Osteocyte (in vitro differentiated cells): ENCODE measurements around the gene MAP3K9. TPM values are rescaled to one million over a fixed set of nuclear protein-coding genes. Genes with fewer than 3 reads are reported as not detected.
"Not testable (repeated sequence)": the region's sequence is repeated elsewhere in the genome, so short reads cannot be mapped to it uniquely, and the experiment has no call there.

ENCODE experiments used
- DNase-seq: peaks from one replicate; pipeline ENCODE4 v3.0.0; 2021; ENCODE audit warnings: mixed read lengths; ENCODE audit not compliant: unreplicated experiment; ENCODE audit errors: extremely low spot score
- H3K27ac Mint-ChIP-seq: one replicate; pipeline ENCODE4 v1.8.0; 2021; ENCODE audit warnings: mild to moderate bottlenecking, mixed read lengths; ENCODE audit not compliant: unreplicated experiment
- H3K27me3 Mint-ChIP-seq: one replicate; pipeline ENCODE4 v1.8.0; 2021; ENCODE audit warnings: mixed read lengths; ENCODE audit not compliant: unreplicated experiment
- H3K36me3 Mint-ChIP-seq: one replicate; pipeline ENCODE4 v1.8.0; 2021; ENCODE audit warnings: mixed read lengths; ENCODE audit not compliant: unreplicated experiment
- H3K4me1 Mint-ChIP-seq: one replicate; pipeline ENCODE4 v1.8.0; 2021; ENCODE audit warnings: mixed read lengths; ENCODE audit not compliant: unreplicated experiment
- H3K4me3 Mint-ChIP-seq: one replicate; pipeline ENCODE4 v1.8.0; 2021; ENCODE audit warnings: mild to moderate bottlenecking, moderate library complexity, mixed read lengths; ENCODE audit not compliant: unreplicated experiment
- H3K9me3 Mint-ChIP-seq: one replicate; pipeline ENCODE4 v1.8.0; 2021; ENCODE audit warnings: mixed read lengths; ENCODE audit not compliant: unreplicated experiment
- CTCF ChIP-seq: fragments of 200-600 bp; sonication (generic); IDR thresholded peaks from 2 replicates; pipeline ENCODE4 v1.5.0; 2021; ENCODE audit warnings: antibody characterized with exemption, mild to moderate bottlenecking, moderate library complexity
- long read RNA-seq: library from polyadenylated mRNA; unstranded; transcript quantifications from one replicate; pipeline ENCODE4 v2.0.0, GENCODE V29; 2021
- total RNA-seq: library from RNA; stranded (reverse); gene quantifications from 2 replicates; pipeline ENCODE4 v1.2.1, GENCODE V29; 2021

Gene MAP3K9
- 1.3 and 1.4 TPM in 2 replicates for total RNA-seq
- long read RNA-seq, result 0 reads

DNA sequence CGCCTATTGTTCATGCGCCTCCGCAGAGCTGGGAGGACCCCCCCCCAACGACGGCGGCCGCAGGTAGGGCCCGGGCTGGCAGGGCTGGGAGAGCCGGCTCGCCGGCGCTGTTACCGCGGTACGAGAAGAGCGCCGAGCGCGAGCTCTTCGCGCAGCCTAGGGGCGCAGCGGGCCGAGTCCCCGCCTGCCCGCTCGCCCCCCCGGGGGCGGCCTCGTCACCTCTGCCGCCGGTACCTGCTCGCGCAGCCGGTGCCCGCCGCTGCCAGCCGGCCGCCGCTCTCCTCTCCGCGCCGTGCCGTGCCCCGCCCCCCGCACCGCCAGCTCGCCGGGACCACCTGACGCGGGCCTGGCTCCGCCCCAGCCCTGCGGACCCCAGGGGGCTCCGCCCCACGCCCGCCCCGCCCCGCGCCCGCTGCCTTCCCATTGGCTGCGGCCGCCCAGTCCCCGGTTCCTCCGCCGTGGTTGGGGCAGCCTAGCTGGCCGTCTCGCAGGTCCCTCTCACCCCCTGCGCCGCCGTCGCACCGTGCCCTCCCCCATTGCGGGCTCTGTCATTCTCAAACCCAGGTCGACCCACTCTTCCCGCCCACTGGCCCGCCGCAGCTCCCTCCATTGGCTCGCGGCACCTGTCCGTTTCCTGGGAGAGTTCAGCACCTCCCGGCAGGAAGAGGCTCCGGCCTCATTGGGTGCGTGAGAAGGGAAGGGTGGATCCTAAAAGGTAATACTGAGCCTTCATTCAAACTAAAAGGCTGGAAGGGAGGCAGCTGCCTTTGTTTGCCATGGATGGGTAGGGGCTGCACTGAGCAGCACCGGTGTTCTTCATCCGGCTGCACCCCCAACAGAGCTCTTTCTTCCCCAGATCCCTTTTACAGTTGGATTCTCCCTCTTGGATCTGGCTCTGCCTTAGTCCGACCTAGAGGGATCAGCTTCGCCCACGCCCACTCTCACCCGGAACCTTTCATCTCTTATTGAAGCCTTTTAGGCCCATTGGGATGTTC, at the start of gene MAP3K9:
MAP3K9 (minus strand) TSS at position 289 of the 995 bp plus-strand sequence. CDS start 342 bp downstream, outside the sequence.
- Mint-ChIP-seq H3K4me3 (peak within 1 kb of the TSS; percentile 81), H3K27me3 (peaks cover 18% of the 10 kb centered on the region), H3K9me3 (no peaks in the 10 kb centered on the region), H3K4me1 (peaks cover 5% of the 10 kb centered on the region), H3K36me3 (no peaks in the 10 kb centered on the region), H3K27ac (peak within 1 kb of the TSS; percentile 50)
- TF ChIP-seq CTCF, result no peak
- peak; percentile 88 for DNase-seq

DNA sequence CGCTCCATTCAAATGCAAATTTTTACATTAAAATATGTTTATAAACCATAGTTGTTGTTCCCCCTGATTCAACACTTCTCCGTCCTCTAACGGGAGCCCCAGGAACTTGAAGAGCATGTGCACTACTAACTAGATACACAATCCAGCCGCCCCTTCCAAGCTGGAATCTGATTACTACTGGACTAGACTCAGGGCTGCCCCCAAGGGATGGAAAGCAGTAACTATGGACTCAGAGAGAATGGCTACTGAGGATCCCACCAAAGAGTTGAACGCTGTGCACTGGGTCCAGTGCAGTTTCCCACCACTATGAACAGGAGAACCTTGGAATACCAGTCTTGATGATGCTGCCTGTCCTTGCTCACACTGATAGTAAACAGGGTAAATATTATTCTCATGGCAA, 49.3 kb upstream of the MAP3K9 start:
- no peak for DNase-seq
- Mint-ChIP-seq H3K36me3 (no peaks in the 10 kb centered on the region), H3K4me3 (no peak overlapping the region), H3K9me3 (no peaks in the 10 kb centered on the region), H3K27ac (no peak overlapping the region), H3K4me1 (peaks cover 8% of the 10 kb centered on the region), H3K27me3 (peaks cover 7% of the 10 kb centered on the region)
- TF ChIP-seq CTCF, result no peak

- H3K27ac Mint-ChIP-seq, result no peak overlapping the region
- no peak for TF ChIP-seq CTCF
- H3K9me3 Mint-ChIP-seq, result no peaks in the 10 kb centered on the region
- H3K36me3 Mint-ChIP-seq, result no peaks in the 10 kb centered on the region
- no peak for DNase-seq
- no peak overlapping the region for H3K4me3 Mint-ChIP-seq
- peaks cover 8% of the 10 kb centered on the region for H3K4me1 Mint-ChIP-seq
- H3K27me3 Mint-ChIP-seq, result peaks cover 3% of the 10 kb centered on the region
Observed at GRCh38 chr14:70857496-70857890, 48.2 kb upstream of the MAP3K9 start.

DNA sequence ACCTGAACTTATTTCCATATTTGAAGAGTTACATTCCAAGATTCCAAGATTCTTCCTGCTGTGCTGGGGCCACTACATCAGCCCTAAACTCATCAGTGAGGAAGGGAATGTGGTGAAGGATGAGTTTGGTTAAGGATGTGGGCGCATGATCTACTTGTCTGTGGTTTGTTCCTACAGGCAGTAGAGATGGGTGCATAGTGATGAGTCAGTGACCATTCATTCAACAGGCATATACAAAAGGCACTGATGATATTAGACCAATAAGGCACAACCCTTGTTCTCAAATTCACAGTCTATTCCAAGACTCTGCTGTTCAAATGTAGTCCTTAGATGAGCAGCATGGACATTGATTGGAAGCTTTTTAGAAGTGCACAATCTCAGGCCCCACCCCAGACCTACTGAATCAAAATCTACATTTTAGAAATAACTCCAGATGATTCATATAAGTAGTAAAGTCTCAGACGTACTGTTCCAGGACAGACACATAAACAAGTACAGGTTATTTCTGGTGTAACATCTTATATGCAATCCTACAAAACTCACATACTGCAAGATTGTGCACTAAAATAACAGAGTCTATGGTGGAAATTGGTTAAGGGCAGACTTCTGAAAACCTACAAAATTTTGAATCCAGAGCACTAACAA, 47.7 kb upstream of the MAP3K9 start:
- Mint-ChIP-seq H3K36me3 (no peaks in the 10 kb centered on the region), H3K4me1 (peaks cover 8% of the 10 kb centered on the region), H3K4me3 (no peak overlapping the region), H3K27me3 (peaks cover 3% of the 10 kb centered on the region), H3K9me3 (no peaks in the 10 kb centered on the region), H3K27ac (no peak overlapping the region)
- TF ChIP-seq CTCF, result no peak
- no peak for DNase-seq

- DNase-seq, result no peak
- TF ChIP-seq CTCF, result no peak
- Mint-ChIP-seq H3K27me3 (no peaks in the 10 kb centered on the region), H3K9me3 (no peaks in the 10 kb centered on the region), H3K4me3 (no peak overlapping the region), H3K27ac (no peak overlapping the region), H3K36me3 (no peaks in the 10 kb centered on the region), H3K4me1 (peaks cover 8% of the 10 kb centered on the region)
Observed at GRCh38 chr14:70855486-70855885, 46.2 kb upstream of the MAP3K9 start.

DNA sequence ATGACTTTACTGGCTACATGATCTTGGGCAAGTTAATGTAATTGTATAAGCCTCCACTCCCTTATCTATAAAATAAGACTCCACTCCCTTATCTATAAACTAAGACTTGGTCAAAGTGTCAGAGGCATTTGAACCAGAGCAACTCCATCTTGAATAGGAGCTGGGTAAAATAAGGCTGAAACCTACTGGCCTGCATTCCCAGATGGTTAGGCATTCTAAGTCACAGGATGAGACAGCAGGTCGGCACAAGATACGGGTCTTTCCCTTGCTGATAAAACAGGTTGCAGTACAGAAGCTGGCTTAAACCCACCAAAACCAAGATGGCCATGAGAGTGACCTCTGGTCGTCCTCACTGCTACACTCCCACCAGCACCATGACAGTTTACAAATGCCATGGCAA, 44.3 kb upstream of the MAP3K9 start:
- H3K27ac Mint-ChIP-seq, H3K9me3 Mint-ChIP-seq: not testable (repeated sequence)

More for the DNA sequence above, 44.3 kb upstream of the MAP3K9 start:
- peaks cover 15% of the 10 kb centered on the region for H3K4me1 Mint-ChIP-seq
- not testable (repeated sequence) for H3K27me3 Mint-ChIP-seq, H3K4me3 Mint-ChIP-seq, H3K36me3 Mint-ChIP-seq, DNase-seq
